SK-N-SH (cell line): Measurements from ENCODE around the gene ZKSCAN3.

Experiments used
- CTCF ChIP-seq: fragments of 200-600 bp; sonication (generic); IDR thresholded peaks from 2 replicates; pipeline ENCODE4 v1.6.1; 2017; ENCODE audit warnings: antibody characterized with exemption, mild to moderate bottlenecking, moderate library complexity
- RCOR1 ChIP-seq: fragments of 150-350 bp; IDR thresholded peaks from 2 replicates; pipeline ENCODE4 v1.6.1; 2017; ENCODE audit warnings: antibody characterized with exemption, low read length
- USF1 ChIP-seq: IDR thresholded peaks from 2 replicates; pipeline ENCODE4 v1.4.0; 2012; ENCODE audit warnings: low read depth, borderline replicate concordance
- TF ChIP-seq, protein P1 (sequence below): IDR thresholded peaks from 2 replicates; pipeline ENCODE4 v1.4.0; 2012; ENCODE audit warnings: low read depth

GRCh38 chr6:28371706-28372451 is 22.1 kb downstream of the ZKSCAN3 start:
- no peak for TF ChIP-seq CTCF
- TF ChIP-seq USF1: no peak
- TF ChIP-seq, protein P1, sequence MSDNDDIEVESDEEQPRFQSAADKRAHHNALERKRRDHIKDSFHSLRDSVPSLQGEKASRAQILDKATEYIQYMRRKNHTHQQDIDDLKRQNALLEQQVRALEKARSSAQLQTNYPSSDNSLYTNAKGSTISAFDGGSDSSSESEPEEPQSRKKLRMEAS: no peak
- TF ChIP-seq RCOR1: no peak
